Ovary (tissue), 3 donors: ENCODE measurements around the gene TACC2.

Experiments
- EP300 ChIP-seq: sonication (generic); formaldehyde crosslinking; IDR thresholded peaks from one replicate; pipeline ENCODE4 v1.6.1; 2017; ENCODE audit warnings: antibody characterized with exemption
- TF ChIP-seq, protein P1 (sequence below), 3 donors: fragments of 450-650 bp in 2 of 3; fragments of 200-600 bp in 1 of 3; IDR thresholded peaks; one replicate each; pipeline versions ENCODE4 v1.5.1 to v1.8.0; 2016 to 2022; ENCODE audit warnings: antibody characterized with exemption in 3 of 3, mild to moderate bottlenecking in 1 of 3
- donor health status: DM: no; HTN: no; CAD: no.

DNA sequence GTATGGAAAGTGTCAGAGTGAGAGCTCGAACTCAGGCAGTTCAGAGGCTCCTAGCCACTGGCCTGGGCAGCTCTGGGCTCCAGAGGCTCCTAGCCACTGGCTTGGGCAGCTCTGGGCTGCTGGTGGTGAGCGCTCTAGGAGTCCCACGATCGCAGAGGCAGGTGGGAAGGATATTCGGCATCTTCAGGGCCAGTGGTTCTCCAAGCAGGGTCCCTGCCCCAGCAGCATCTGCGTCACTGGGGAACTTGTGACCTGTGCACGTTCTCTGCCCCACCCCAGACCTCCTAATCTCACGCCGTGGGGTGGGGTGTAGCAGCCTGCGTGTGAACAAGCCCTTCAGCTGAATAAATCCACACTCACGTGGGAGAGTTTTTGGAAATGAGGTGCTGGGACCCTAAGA is 256.9 kb downstream of the TACC2 start:
- TF ChIP-seq, protein P1, sequence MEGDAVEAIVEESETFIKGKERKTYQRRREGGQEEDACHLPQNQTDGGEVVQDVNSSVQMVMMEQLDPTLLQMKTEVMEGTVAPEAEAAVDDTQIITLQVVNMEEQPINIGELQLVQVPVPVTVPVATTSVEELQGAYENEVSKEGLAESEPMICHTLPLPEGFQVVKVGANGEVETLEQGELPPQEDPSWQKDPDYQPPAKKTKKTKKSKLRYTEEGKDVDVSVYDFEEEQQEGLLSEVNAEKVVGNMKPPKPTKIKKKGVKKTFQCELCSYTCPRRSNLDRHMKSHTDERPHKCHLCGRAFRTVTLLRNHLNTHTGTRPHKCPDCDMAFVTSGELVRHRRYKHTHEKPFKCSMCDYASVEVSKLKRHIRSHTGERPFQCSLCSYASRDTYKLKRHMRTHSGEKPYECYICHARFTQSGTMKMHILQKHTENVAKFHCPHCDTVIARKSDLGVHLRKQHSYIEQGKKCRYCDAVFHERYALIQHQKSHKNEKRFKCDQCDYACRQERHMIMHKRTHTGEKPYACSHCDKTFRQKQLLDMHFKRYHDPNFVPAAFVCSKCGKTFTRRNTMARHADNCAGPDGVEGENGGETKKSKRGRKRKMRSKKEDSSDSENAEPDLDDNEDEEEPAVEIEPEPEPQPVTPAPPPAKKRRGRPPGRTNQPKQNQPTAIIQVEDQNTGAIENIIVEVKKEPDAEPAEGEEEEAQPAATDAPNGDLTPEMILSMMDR (IDR thresholded peaks at IDR 0.05): no peak
- no peak for TF ChIP-seq EP300
